AG08396 (cell line): ENCODE data around the gene DCBLD1.

Experiments
- DNase-seq: peaks from one replicate; pipeline ENCODE4 v3.0.0; 2012; ENCODE audit warnings: low spot score, mixed read lengths

DCBLD1 gene

GRCh38 chr6:117531346-117531745 is 48.9 kb downstream of the DCBLD1 start:
- no peak for DNase-seq

- no peak for DNase-seq
Measured at GRCh38 chr6:117531809-117532725, 49.6 kb downstream of the DCBLD1 start.

GRCh38 chr6:117533775-117534174 is 51.3 kb downstream of the DCBLD1 start:
- DNase-seq = no peak

- no peak for DNase-seq
Measured at GRCh38 chr6:117534974-117535373, 52.5 kb downstream of the DCBLD1 start.

- no peak for DNase-seq
Measured at GRCh38 chr6:117536317-117536716, 53.8 kb downstream of the DCBLD1 start.

- DNase-seq = no peak
Measured at GRCh38 chr6:117538615-117539014, 56.1 kb downstream of the DCBLD1 start.

- DNase-seq = no peak
Measured at GRCh38 chr6:117540670-117541069, 58.2 kb downstream of the DCBLD1 start.

GRCh38 chr6:117542493-117542892 is 60.0 kb downstream of the DCBLD1 start:
- no peak for DNase-seq

- no peak for DNase-seq
Measured at GRCh38 chr6:117544716-117545115, 62.2 kb downstream of the DCBLD1 start.

- no peak for DNase-seq
Measured at GRCh38 chr6:117545161-117545595, 62.7 kb downstream of the DCBLD1 start.

GRCh38 chr6:117546674-117547073 is 64.2 kb downstream of the DCBLD1 start:
- no peak for DNase-seq

- no peak for DNase-seq
Measured at GRCh38 chr6:117547688-117548621, 65.5 kb downstream of the DCBLD1 start.

- peak; percentile 63 for DNase-seq
Measured at GRCh38 chr6:117548797-117549301, 66.4 kb downstream of the DCBLD1 start.

GRCh38 chr6:117549611-117550010 is 67.1 kb downstream of the DCBLD1 start:
- no peak for DNase-seq

GRCh38 chr6:117550078-117550600 is 67.7 kb downstream of the DCBLD1 start:
- DNase-seq = no peak

- DNase-seq = no peak
Measured at GRCh38 chr6:117550618-117551242, 68.3 kb downstream of the DCBLD1 start.

GRCh38 chr6:117552618-117553017 is 70.1 kb downstream of the DCBLD1 start:
- DNase-seq = no peak

GRCh38 chr6:117553142-117553541 is 70.7 kb downstream of the DCBLD1 start:
- DNase-seq = no peak

- DNase-seq = no peak
Measured at GRCh38 chr6:117555262-117555849, 72.9 kb downstream of the DCBLD1 start.

- no peak for DNase-seq
Measured at GRCh38 chr6:117555882-117556498, 73.5 kb downstream of the DCBLD1 start.

- DNase-seq = no peak
Measured at GRCh38 chr6:117557951-117558350, 75.5 kb downstream of the DCBLD1 start.
